Stimulated activated CD4-positive, alpha-beta T cell treated with anti-CD3 and anti-CD28 coated beads, Interleukin-4, amount 100 ng/mL, for 1 hour (primary cell): Measurements from ENCODE around the gene MAGEB1.

ENCODE experiments used
- DNase-seq: peaks from one replicate; pipeline ENCODE4 v3.0.0-alpha.2; 2020

Gene MAGEB1

DNA sequence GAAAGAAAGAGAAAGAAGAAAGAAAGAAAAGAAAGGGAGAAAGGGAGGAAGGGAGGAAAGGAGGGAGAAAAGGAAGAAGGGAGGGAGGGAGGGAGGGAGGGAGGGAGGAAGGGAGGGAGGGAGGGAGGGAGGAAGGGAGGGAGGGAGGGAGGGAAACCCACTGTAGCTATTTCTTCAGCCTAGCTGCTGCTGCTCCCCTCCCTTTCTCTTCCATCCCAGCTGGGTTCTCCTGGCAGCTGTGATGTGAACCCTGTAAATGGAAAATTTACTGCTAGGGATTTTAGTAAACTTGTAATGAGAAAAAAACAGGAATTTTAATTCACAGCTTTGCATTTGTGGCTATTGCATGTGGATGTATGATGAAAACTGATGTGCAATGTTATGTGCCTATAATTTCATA lies 54.3 kb downstream of the MAGEB1 start:
- DNase-seq = no peak
